ENCODE measurements around the gene TPX2. TPM values are rescaled to one million over a fixed set of nuclear protein-coding genes. Genes with fewer than 3 reads are reported as not detected.

TPX2 gene
- polyA plus RNA-seq, 1 of the 3 experiments (the other 2 are of a cell fraction) = 17.1 TPM

DNA sequence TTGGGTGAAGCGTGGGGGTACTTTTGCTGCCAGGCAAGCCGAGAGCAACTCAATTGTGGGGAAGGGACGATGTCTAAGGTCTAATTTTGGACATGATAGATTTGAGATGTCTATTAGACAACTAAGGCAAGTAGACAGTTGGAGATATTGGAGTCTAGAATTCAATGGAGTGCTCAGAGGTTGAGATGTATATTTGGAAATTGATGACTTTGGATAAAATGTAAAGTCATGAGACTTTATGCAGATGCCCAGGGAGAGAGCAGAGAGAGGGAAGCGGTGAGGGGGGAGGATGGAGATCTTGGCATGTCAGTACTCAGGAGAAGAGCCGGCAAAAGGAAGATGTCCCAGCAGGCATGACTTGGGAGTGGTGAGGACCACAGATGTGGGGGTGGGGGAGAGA is 87.0 kb downstream of the TPX2 start:
- ChIA-PET CTCF (interaction anchor here (2.4 to 7.6 kb wide), 3 partner anchors 12 to 26 kb away, joined by 8 to 174 read pairs (median 70); partner anchors contain the start of gene FOXS1), POLR2A (no interaction called here)
- no peak overlapping the region for H3K4me2 ChIP-seq
- no peak overlapping the region for H3K4me3 ChIP-seq (ENCODE audit: low read depth in 2 of 2, low read length in 1 of 2)
- no peaks in the 10 kb centered on the region for H3K9me3 ChIP-seq
- no peaks in the 10 kb centered on the region for H3K9me2 ChIP-seq
- no peaks in the 10 kb centered on the region for H4K20me1 ChIP-seq (ENCODE audit: insufficient read depth)
- H3K27me3 ChIP-seq (ENCODE audit: insufficient read depth) = no peaks in the 10 kb centered on the region
- TF ChIP-seq REST (IDR thresholded peaks at IDR 0.05; ENCODE audit: low read depth, low read length) = no peak
- TF ChIP-seq RFX5 (IDR thresholded peaks at IDR 0.05; ENCODE audit: low read length) = no peak
- TF ChIP-seq NFIC (IDR thresholded peaks at IDR 0.05; ENCODE audit: borderline replicate concordance) = no peak
- TF ChIP-seq GATA2 (CRISPR knock-in tag; IDR thresholded peaks at IDR 0.05) = no peak
- no peak for TF ChIP-seq TEAD4 (IDR thresholded peaks at IDR 0.05; ENCODE audit: borderline replicate concordance, insufficient read depth)
- TF ChIP-seq ZBTB33 (IDR thresholded peaks at IDR 0.05; ENCODE audit: borderline replicate concordance, low read depth) = no peak
- no peak for TF ChIP-seq PBX3 (IDR thresholded peaks at IDR 0.05)
- no peak for TF ChIP-seq SIN3A (IDR thresholded peaks at IDR 0.05; ENCODE audit: borderline replicate concordance, low read depth, low read length)
- TF ChIP-seq FOXJ3 (CRISPR knock-in tag; IDR thresholded peaks at IDR 0.05) = no peak
- no peak for TF ChIP-seq EP300 (IDR thresholded peaks at IDR 0.05; ENCODE audit: borderline replicate concordance in 1 of 2, low read depth in 1 of 2, low read length in 1 of 2)
- TF ChIP-seq TAF1 (IDR thresholded peaks at IDR 0.05; ENCODE audit: borderline replicate concordance, low read depth, low read length) = no peak
- no peak for TF ChIP-seq MEF2A (IDR thresholded peaks at IDR 0.05; ENCODE audit: borderline replicate concordance, low read depth)
- no peak for TF ChIP-seq CHD2 (IDR thresholded peaks at IDR 0.05; ENCODE audit: low read length, partially characterized antibody)
- no peak for TF ChIP-seq ELF1 (IDR thresholded peaks at IDR 0.05)
- TF ChIP-seq, protein P1, sequence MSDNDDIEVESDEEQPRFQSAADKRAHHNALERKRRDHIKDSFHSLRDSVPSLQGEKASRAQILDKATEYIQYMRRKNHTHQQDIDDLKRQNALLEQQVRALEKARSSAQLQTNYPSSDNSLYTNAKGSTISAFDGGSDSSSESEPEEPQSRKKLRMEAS (IDR thresholded peaks at IDR 0.05; ENCODE audit: low read depth) = no peak
- no peak for TF ChIP-seq RXRA (IDR thresholded peaks at IDR 0.05; ENCODE audit: borderline replicate concordance, low read depth)
- H2AFZ ChIP-seq (ENCODE audit: low read depth) = no peak overlapping the region
- no peaks in the 10 kb centered on the region for H3K36me3 ChIP-seq (replicated peaks in 1 of 2; ENCODE audit: control insufficient read depth in 1 of 2, insufficient read depth in 2 of 2, low read length in 1 of 2)
- no peak overlapping the region for H3K27ac ChIP-seq (ENCODE audit: low read depth in 2 of 2, low read length in 1 of 2)
- no peak for DNase-seq
- H3K79me2 ChIP-seq (ENCODE audit: insufficient read depth) = no peaks in the 10 kb centered on the region
- no peak overlapping the region for H3K9ac ChIP-seq
- H3K4me1 ChIP-seq (ENCODE audit: control insufficient read depth in 1 of 2, insufficient read depth in 2 of 2, low read depth in 1 of 2, low read length in 1 of 2) = peaks cover 0 to 8% of the 10 kb centered on the region in 2 experiments; a peak in 1 of 4 replicates
- WGBS (ENCODE audit: low lambda C conversion rate) = 91% methylated on average over 5 of the region's 5 CpGs
- peaks cover 6% of the 10 kb centered on the region for H3F3A ChIP-seq (replicated peaks; ENCODE audit: insufficient read depth)
